ENCODE data around the gene IL1RAP.

Gene IL1RAP

GRCh38 chr3:190614226-190615059 lies 100.6 kb downstream of the IL1RAP start:
- no peak for DNase-seq (ENCODE audit: low read depth in 2 of 2)

GRCh38 chr3:190615060-190615384 lies 101.1 kb downstream of the IL1RAP start:
- DNase-seq (ENCODE audit: low read depth in 2 of 2): no peak

GRCh38 chr3:190615607-190616006 lies 101.7 kb downstream of the IL1RAP start:
- no peak for DNase-seq (ENCODE audit: low read depth in 2 of 2)

- no peak for DNase-seq (ENCODE audit: low read depth in 2 of 2)
Observed at GRCh38 chr3:190616637-190617036, 102.8 kb downstream of the IL1RAP start.

- no peak for DNase-seq (ENCODE audit: low read depth in 2 of 2)
Observed at GRCh38 chr3:190617185-190617584, 103.3 kb downstream of the IL1RAP start.

- no peak for DNase-seq (ENCODE audit: low read depth in 2 of 2)
Observed at GRCh38 chr3:190618330-190619030, 104.6 kb downstream of the IL1RAP start.

GRCh38 chr3:190619353-190619752 lies 105.5 kb downstream of the IL1RAP start:
- no peak for DNase-seq (ENCODE audit: low read depth in 2 of 2)

GRCh38 chr3:190619761-190620160 lies 105.9 kb downstream of the IL1RAP start:
- DNase-seq (ENCODE audit: low read depth in 2 of 2): no peak

- no peak for DNase-seq (ENCODE audit: low read depth in 2 of 2)
Observed at GRCh38 chr3:190620886-190621608, 107.2 kb downstream of the IL1RAP start.

GRCh38 chr3:190621927-190622326 lies 108.0 kb downstream of the IL1RAP start:
- no peak for DNase-seq (ENCODE audit: low read depth in 2 of 2)

- DNase-seq (ENCODE audit: low read depth in 2 of 2): no peak
Observed at GRCh38 chr3:190624282-190624681, 110.4 kb downstream of the IL1RAP start.

- no peak for DNase-seq (ENCODE audit: low read depth in 2 of 2)
Observed at GRCh38 chr3:190626951-190627620, 113.2 kb downstream of the IL1RAP start.

- no peak for DNase-seq (ENCODE audit: low read depth in 2 of 2)
Observed at GRCh38 chr3:190629088-190629487, 115.2 kb downstream of the IL1RAP start.

GRCh38 chr3:190631295-190631694 lies 117.4 kb downstream of the IL1RAP start:
- no peak for DNase-seq (ENCODE audit: low read depth in 2 of 2)

GRCh38 chr3:190641564-190641963 lies 127.7 kb downstream of the IL1RAP start:
- DNase-seq (ENCODE audit: low read depth in 2 of 2): no peak

GRCh38 chr3:190642016-190642415 lies 128.1 kb downstream of the IL1RAP start:
- no peak for DNase-seq (ENCODE audit: low read depth in 2 of 2)

- DNase-seq (ENCODE audit: low read depth in 2 of 2): no peak
Observed at GRCh38 chr3:190644035-190644434, 130.2 kb downstream of the IL1RAP start.

- no peak for DNase-seq (ENCODE audit: low read depth in 2 of 2)
Observed at GRCh38 chr3:190644766-190645165, 130.9 kb downstream of the IL1RAP start.

GRCh38 chr3:190645932-190646460 lies 132.1 kb downstream of the IL1RAP start:
- no peak for DNase-seq (ENCODE audit: low read depth in 2 of 2)

- no peak for DNase-seq (ENCODE audit: low read depth in 2 of 2)
Observed at GRCh38 chr3:190646996-190647395, 133.1 kb downstream of the IL1RAP start.

GRCh38 chr3:190655933-190656332 lies 142.0 kb downstream of the IL1RAP start:
- DNase-seq (ENCODE audit: low read depth in 2 of 2): no peak

GRCh38 chr3:190658106-190658505 lies 144.2 kb downstream of the IL1RAP start:
- DNase-seq (ENCODE audit: low read depth in 2 of 2): no peak

Data from activated CD8-positive, alpha-beta memory T cell treated with anti-CD3 and anti-CD28 coated beads for 4 hours (primary cell).